Heart right ventricle (tissue), 16 donors: Measurements from ENCODE around the gene S100A10. TPM values are rescaled to one million over a fixed set of nuclear protein-coding genes. Genes with fewer than 3 reads are reported as not detected.

ENCODE experiments used
- ATAC-seq, 8 donors: fragments of 200-7000 bp; cut with Tn5 transposase; one replicate each; pipeline ENCODE4 v1.9.1; 2020; ENCODE audit warnings: mild to moderate bottlenecking in 8 of 8, moderate library complexity in 8 of 8, moderate number of reproducible peaks in 1 of 8
- DNase-seq, 2 donors: peaks; one replicate each; pipeline ENCODE4 v3.0.0-alpha.2; 2020
- H3K27ac ChIP-seq, 10 donors: fragments of 200-600 bp; sonication (generic) in 2 of 10; one replicate each; pipeline versions ENCODE4 v1.5.0 to v1.8.0; 2020 to 2022; ENCODE audit warnings: mild to moderate bottlenecking in 3 of 10
- H3K27me3 ChIP-seq, 7 donors: fragments of 200-600 bp; one replicate each; pipeline ENCODE4 v1.8.0; 2021 to 2022; ENCODE audit warnings: mild to moderate bottlenecking in 2 of 7
- H3K36me3 ChIP-seq, 9 donors: fragments of 200-600 bp; sonication (generic) in 1 of 9; one replicate each; pipeline versions ENCODE4 v1.5.0 to v1.8.0; 2020 to 2022; ENCODE audit warnings: mild to moderate bottlenecking in 2 of 9
- H3K4me1 ChIP-seq, 9 donors: fragments of 200-600 bp; sonication (generic) in 1 of 9; one replicate each; pipeline versions ENCODE4 v1.5.0 to v1.8.0; 2020 to 2022; ENCODE audit warnings: mild to moderate bottlenecking in 4 of 9
- H3K4me3 ChIP-seq, 10 donors: fragments of 200-600 bp; sonication (generic) in 2 of 10; one replicate each; pipeline versions ENCODE4 v1.5.0 to v1.8.0; 2020 to 2022; ENCODE audit warnings: mild to moderate bottlenecking in 7 of 10, moderate library complexity in 2 of 10
- H3K9me3 ChIP-seq, 11 donors: fragments of 200-600 bp in 10 of 11; sonication (generic) in 2 of 11; one replicate each; pipeline versions ENCODE4 v1.5.0 to v1.8.0; 2013 to 2022; ENCODE audit warnings: mild to moderate bottlenecking in 2 of 11, control low read depth in 1 of 11, moderate library complexity in 1 of 11
- CTCF ChIP-seq, 9 donors: fragments of 200-600 bp; sonication (generic) in 2 of 9; IDR thresholded peaks; one replicate each; pipeline versions ENCODE4 v1.5.0 to v1.8.0; 2021 to 2022; ENCODE audit warnings: antibody characterized with exemption in 9 of 9, mild to moderate bottlenecking in 5 of 9, moderate library complexity in 1 of 9
- WGBS, 2 donors: extraction: QIAGEN DNeasy Blood & Tissue Kit; methylation state at CpG; one replicate each; pipeline ENCODE4 v1.1.7; 2013; ENCODE audit warnings: inconsistent platforms in 1 of 2; 5-methylcytosine and 5-hydroxymethylcytosine counted together
- intact Hi-C, 10 donors: fragments of 100-400 bp; cut with DNase I; formaldehyde crosslinking; loops; one replicate each; pipeline versions ENCODE4 v1.11.1 to v1.14.2; 2022
- polyA plus RNA-seq, 2 donors: library from polyadenylated mRNA; stranded (reverse); fragments of 200-250 nt; gene quantifications; one replicate each; pipeline ENCODE4 v1.2.3, GENCODE V29; 2013
- total RNA-seq, 10 donors: library from RNA; stranded (reverse); fragmentation: NEBNext Ultra II Directional in 3 of 10; extraction: Animal tissue kit (Norgen Biotek cat#: 25700) in 3 of 10; gene quantifications; one replicate each; pipeline versions ENCODE4 v1.2.1 to v1.2.4, GENCODE V29; 2021 to 2023
- donor health status: Arrhythmogenic right ventricular cardiomyopathy.
- donor health status: ischemic (EF 13 %, LVEDD 7.1; RV severe dilation, severe dysfunction).
- donor health status: healthy with polysubstance abuse.
- donor health status: DM: no; HTN: yes; CAD: no.
- donor health status: DM: no; HTN: no; CAD: no.
- donor health status: ischemic (EF 25% LVEDD 6.9; RV normal size, moderate dysfunction).
- donor health status: ischemic (EF 25% LVEDD 5.7; RV mildly dilated, moderate dysfunction).
- donor health status: healthy.
- donor health status: DM: yes; HTN: yes; CAD: no.
- donor health status: Ischemic cardiomyopathy.
- donor health status: ischemic (EF 35%, LVEDD 5.7; RV mildly dilated, moderate dysfunction).
- donor health status: nonischemic (EF 11% LVEDD 7.7; RV severe dilation, severe dysfunction).
- donor health status: DM: yes; HTN: yes; CAD: no.
- donor health status: PGD.
- donor health status: ischemic (EF 29% LVEDD 5.4; RV normal size, mild dysfunction).
- donor health status: nonischemic (EF 23%, LVEDD 6.1; RV moderate dilation, normal function).

The S100A10 gene
- total and polyA plus RNA-seq, 12 donors, result 71.3 to 519 (median 245) TPM

DNA sequence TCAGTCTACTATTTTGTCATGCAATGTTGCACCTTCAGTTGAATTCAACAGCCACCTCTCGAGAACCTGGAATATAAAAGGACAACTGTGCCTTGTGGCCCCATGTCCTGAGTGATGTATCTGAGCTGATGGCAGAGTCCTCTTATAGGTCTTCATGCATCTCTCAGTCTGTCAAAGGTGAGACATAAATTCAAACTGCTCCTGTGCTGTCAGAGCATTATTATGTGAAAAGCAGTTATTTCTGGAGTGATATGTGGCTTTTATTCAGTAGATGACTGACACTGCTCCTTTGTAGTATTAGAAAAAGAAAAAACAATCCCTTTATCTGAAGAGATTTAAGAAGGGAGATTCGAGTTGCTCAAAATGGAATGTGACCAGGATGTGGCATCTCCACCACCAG lies 8.4 kb downstream of the S100A10 start:
- intact Hi-C loops, result no loop called here
- ATAC-seq (no peak), DNase-seq (no peak)
- no peak overlapping the region for H3K4me3 ChIP-seq
- WGBS, 2 donors, result 91 to 92% methylated on average over 2 of the region's 2 CpGs
- TF ChIP-seq CTCF (IDR thresholded peaks at IDR 0.05), result no peak
- no peaks in the 10 kb centered on the region for H3K9me3 ChIP-seq
- H3K4me1 ChIP-seq, result peaks cover 16 to 73% (median 54%) of the 10 kb centered on the region in 9 donors
- H3K27ac ChIP-seq, result peak overlapping the region in 1 of 10 donors; percentile 17
- H3K36me3 ChIP-seq, result peaks cover 0 to 72% (median 31%) of the 10 kb centered on the region in 9 donors
- H3K27me3 ChIP-seq, result no peaks in the 10 kb centered on the region

- peak overlapping the region in 1 of 10 donors; percentile 17 for H3K27ac ChIP-seq
- ATAC-seq, result no peak
- intact Hi-C loops, result no loop called here
- peaks cover 0 to 73% (median 31%) of the 10 kb centered on the region in 9 donors for H3K36me3 ChIP-seq
- H3K4me3 ChIP-seq, result no peak overlapping the region
- H3K27me3 ChIP-seq, result no peaks in the 10 kb centered on the region
- no peaks in the 10 kb centered on the region for H3K9me3 ChIP-seq
- DNase-seq, result no peak
- no peak for TF ChIP-seq CTCF (IDR thresholded peaks at IDR 0.05)
- H3K4me1 ChIP-seq, result peaks cover 10 to 73% (median 52%) of the 10 kb centered on the region in 9 donors
- 53 to 80% methylated on average over 1 of the region's 1 CpG for WGBS, 2 donors
Observed at GRCh38 chr1:151984313-151984956, 9.2 kb downstream of the S100A10 start.

DNA sequence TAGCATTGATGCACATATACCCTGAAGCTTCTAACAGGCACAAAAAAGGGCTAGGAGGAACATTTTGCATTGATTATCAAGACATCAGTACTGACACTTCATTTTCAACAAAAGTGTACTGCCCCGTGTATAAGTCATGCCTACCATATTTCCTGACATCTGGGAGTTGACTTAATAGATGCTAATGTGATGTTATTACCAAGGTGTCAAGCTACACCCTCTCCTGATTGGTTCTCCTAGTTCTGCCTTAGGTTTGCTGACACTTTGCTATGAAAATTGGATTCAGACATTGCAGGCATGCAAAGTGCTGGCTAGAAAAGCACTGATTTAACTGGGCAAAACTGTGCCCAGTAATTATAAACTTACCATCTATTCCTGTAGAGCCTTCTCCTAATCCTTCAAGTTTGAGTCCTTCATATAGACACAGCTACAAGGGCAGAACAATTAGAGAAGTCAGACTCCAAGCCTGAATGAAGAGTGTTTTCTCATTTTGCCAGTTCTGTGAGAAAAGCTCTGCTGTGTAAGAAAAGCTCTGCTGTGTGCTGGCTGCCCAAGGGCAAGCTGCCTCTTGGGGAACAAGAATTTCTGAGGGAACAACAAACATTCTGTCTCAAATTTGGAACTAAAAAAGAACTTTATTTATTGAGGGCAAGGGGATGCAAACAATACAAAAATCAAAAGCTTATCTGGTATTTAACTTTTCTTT lies 11.2 kb downstream of the S100A10 start:
- DNase-seq (no peak), ATAC-seq (no peak)
- intact Hi-C loops, result no loop called here
- no peaks in the 10 kb centered on the region for H3K9me3 ChIP-seq
- peak overlapping the region in 1 of 10 donors; percentile 13 for H3K27ac ChIP-seq
- H3K36me3 ChIP-seq, result peaks cover 0 to 72% (median 31%) of the 10 kb centered on the region in 9 donors
- no peaks in the 10 kb centered on the region for H3K27me3 ChIP-seq
- 38 to 46% methylated on average over 1 of the region's 1 CpG for WGBS, 2 donors
- peaks cover 2 to 57% (median 37%) of the 10 kb centered on the region in 9 donors for H3K4me1 ChIP-seq
- no peak for TF ChIP-seq CTCF (IDR thresholded peaks at IDR 0.05)
- no peak overlapping the region for H3K4me3 ChIP-seq

DNA sequence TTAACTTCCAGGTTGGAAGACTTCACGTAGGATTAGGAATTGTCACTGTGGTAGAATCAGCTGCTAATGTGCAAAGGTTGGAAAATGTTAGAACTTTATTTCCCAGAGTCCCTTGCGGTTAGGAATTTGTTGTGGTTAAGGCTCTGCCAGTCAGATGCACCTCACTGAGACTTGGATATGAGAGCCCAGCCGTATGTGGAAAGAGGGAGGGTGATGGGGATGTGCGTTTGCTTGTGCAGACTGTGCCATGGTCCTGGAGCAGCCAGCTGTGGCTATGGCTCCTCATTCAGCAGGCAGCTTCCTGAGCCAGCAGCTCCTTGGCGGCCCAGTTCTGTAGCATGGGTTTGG lies 12.5 kb downstream of the S100A10 start:
- no peaks in the 10 kb centered on the region for H3K27me3 ChIP-seq
- no peaks in the 10 kb centered on the region for H3K9me3 ChIP-seq
- WGBS, 2 donors, result 77 to 85% methylated on average over 5 of the region's 5 CpGs
- H3K4me1 ChIP-seq, result peaks cover 2 to 44% (median 28%) of the 10 kb centered on the region in 9 donors
- intact Hi-C loops, result no loop called here
- TF ChIP-seq CTCF (IDR thresholded peaks at IDR 0.05), result no peak
- no peak for ATAC-seq
- no peak overlapping the region for H3K4me3 ChIP-seq
- H3K27ac ChIP-seq, result peak overlapping the region in 3 of 10 donors; percentile 3 to 59 (median 28)
- DNase-seq, result no peak
- peaks cover 0 to 59% (median 31%) of the 10 kb centered on the region in 9 donors for H3K36me3 ChIP-seq
